Tibial nerve (tissue), 4 donors: ENCODE results near the gene ERC2.

Experiments used
- EP300 ChIP-seq, 2 donors: sonication (generic); formaldehyde crosslinking; IDR thresholded peaks; one replicate each; pipeline ENCODE4 v1.6.1; 2017; ENCODE audit warnings: antibody characterized with exemption in 2 of 2, mild to moderate bottlenecking in 1 of 2
- TF ChIP-seq, protein P1 (sequence below), 5 experiments: fragments of 200-600 bp in 3 of 5; fragments of 450-650 bp in 2 of 5; sonication (generic) in 3 of 5; IDR thresholded peaks; one replicate each; pipeline ENCODE4 v1.5.1; 2016 to 2019; ENCODE audit warnings: antibody characterized with exemption in 5 of 5, mild to moderate bottlenecking in 3 of 5, moderate library complexity in 2 of 5

DNA sequence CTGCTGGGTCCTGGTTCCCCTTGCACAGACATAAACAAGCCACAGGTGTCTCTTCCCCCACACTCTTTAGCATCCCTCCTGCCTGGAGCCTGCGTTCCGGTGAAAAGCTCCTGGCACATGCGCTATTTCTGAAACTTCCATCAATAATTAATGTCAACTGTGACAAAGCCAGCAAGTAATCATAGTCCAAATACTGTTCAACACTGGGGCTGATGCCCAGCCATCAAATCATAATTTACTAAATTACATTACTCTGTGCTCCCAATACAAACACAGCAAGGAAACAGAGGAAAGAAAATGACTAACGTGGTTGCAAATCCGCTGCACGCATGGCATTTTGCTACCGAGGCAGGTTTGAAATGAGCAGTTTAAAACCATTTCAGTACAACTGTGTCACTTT, 294.7 kb downstream of the ERC2 start:
- TF ChIP-seq EP300 (IDR thresholded peaks at IDR 0.05) = no peak
- TF ChIP-seq, protein P1, sequence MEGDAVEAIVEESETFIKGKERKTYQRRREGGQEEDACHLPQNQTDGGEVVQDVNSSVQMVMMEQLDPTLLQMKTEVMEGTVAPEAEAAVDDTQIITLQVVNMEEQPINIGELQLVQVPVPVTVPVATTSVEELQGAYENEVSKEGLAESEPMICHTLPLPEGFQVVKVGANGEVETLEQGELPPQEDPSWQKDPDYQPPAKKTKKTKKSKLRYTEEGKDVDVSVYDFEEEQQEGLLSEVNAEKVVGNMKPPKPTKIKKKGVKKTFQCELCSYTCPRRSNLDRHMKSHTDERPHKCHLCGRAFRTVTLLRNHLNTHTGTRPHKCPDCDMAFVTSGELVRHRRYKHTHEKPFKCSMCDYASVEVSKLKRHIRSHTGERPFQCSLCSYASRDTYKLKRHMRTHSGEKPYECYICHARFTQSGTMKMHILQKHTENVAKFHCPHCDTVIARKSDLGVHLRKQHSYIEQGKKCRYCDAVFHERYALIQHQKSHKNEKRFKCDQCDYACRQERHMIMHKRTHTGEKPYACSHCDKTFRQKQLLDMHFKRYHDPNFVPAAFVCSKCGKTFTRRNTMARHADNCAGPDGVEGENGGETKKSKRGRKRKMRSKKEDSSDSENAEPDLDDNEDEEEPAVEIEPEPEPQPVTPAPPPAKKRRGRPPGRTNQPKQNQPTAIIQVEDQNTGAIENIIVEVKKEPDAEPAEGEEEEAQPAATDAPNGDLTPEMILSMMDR (IDR thresholded peaks at IDR 0.05) = no peak
